GM12892 (cell line): ENCODE data around the gene NCR3LG1.

Source experiments
- POLR2A ChIP-seq: IDR thresholded peaks from 2 replicates; pipeline ENCODE4 v1.6.1; 2011; ENCODE audit warnings: low read depth, low read length, control low read depth
- POLR2AphosphoS5 ChIP-seq: IDR thresholded peaks from 2 replicates; pipeline ENCODE4 v1.6.1; 2011; ENCODE audit warnings: low read depth, low read length, control low read depth
- TAF1 ChIP-seq: IDR thresholded peaks from 2 replicates; pipeline ENCODE4 v1.6.1; 2011; ENCODE audit warnings: low read depth, mild to moderate bottlenecking, control low read depth, low read length, borderline replicate concordance

DNA sequence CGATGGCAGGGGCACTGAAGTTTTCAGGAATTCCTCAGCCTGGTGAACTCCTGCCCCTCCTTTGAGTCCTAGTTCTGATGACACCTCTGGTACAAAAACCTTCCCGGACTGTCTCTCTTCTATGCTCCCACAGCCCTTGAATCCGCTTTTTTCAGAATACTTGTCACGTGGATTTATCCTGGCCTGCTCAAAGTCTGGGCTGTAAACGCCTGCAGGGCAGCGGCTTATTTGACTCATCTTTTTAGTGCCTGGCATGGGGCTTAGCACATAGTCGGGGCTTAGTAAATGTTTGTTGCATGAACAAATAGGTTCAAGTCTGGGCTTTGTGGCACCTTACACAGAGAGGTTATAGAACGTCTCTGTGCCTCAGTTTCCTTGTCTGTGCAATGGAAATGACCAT is 50.2 kb downstream of the NCR3LG1 start:
- no peak for TF ChIP-seq TAF1
- no peak for TF ChIP-seq POLR2A
- TF ChIP-seq POLR2AphosphoS5, result no peak
